Mammary epithelial cell (primary cell): ENCODE results near the gene TAC4.

Experiments used
- CTCF ChIP-seq, 2 donors: IDR thresholded peaks in 1 of 2; conservative IDR thresholded peaks in 1 of 2; 2 replicates each; pipeline ENCODE4 v1.5.1; 2011 to 2012; ENCODE audit warnings: inconsistent platforms in 2 of 2, low read length in 2 of 2, mild to moderate bottlenecking in 2 of 2, control low read depth in 1 of 2, low read depth in 1 of 2; ENCODE audit not compliant: insufficient read depth in 1 of 2; ENCODE audit errors: extremely low read depth in 1 of 2
- EZH2 ChIP-seq: IDR thresholded peaks from 2 replicates; pipeline ENCODE4 v1.6.1; 2012; ENCODE audit warnings: low read length, inconsistent platforms, borderline replicate concordance

DNA sequence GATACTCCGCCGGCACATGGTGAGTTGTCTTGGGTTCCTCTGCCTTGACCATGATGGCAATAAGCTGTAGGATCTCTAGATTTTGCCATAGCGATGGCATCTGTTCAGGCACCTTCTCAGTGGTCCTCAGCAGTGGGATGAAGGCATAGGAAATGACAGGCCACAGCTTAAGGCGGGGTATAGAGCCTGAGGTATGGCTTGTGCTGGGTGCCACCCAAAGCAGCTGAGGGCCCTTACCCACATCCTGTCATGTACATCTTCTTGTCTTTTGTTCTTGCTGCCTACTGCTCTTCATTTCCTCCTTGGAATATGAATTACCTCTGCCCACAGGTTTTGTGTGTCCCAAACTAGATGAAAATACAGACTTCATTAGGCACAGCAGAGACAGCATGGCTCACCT is 29.9 kb downstream of the TAC4 start:
- TF ChIP-seq EZH2 = no peak
- TF ChIP-seq CTCF (conservative IDR thresholded peaks at IDR 0.05 in 1 of 2, IDR thresholded peaks at IDR 0.05 in 1 of 2; ENCODE audit: extremely low read depth in 1 of 2, insufficient read depth in 1 of 2, low read depth in 1 of 2, low read length in 2 of 2) = no peak
